SKM-1 (cell line): ENCODE data around the gene ARHGAP25.
"Not testable (repeated sequence)": the region's sequence is repeated elsewhere in the genome, so short reads cannot be mapped to it uniquely, and the experiment has no call there.

ENCODE experiments used
- DNase-seq: peaks from one replicate; lab custom pipeline; 2025; ENCODE audit not compliant: unreplicated experiment; lab: John Stamatoyannopoulos, UW

The ARHGAP25 gene

GRCh38 chr2:68790600-68790999 is 56.0 kb downstream of the ARHGAP25 start:
- DNase-seq, result no peak

GRCh38 chr2:68791914-68792313 is 57.3 kb downstream of the ARHGAP25 start:
- DNase-seq, result no peak

GRCh38 chr2:68792751-68793150 is 58.1 kb downstream of the ARHGAP25 start:
- DNase-seq, result no peak

GRCh38 chr2:68796295-68796905 is 61.8 kb downstream of the ARHGAP25 start:
- peak; percentile 29 for DNase-seq

GRCh38 chr2:68798569-68798968 is 64.0 kb downstream of the ARHGAP25 start:
- DNase-seq, result no peak

- no peak for DNase-seq
Measured at GRCh38 chr2:68799140-68800026, 64.8 kb downstream of the ARHGAP25 start.

GRCh38 chr2:68800027-68800401 is 65.4 kb downstream of the ARHGAP25 start:
- no peak for DNase-seq

GRCh38 chr2:68800517-68800916 is 65.9 kb downstream of the ARHGAP25 start:
- no peak for DNase-seq

GRCh38 chr2:68802161-68802560 is 67.5 kb downstream of the ARHGAP25 start:
- DNase-seq, result not testable (repeated sequence)

GRCh38 chr2:68805025-68805424 is 70.4 kb downstream of the ARHGAP25 start:
- DNase-seq, result no peak

- DNase-seq, result no peak
Measured at GRCh38 chr2:68806511-68807109, 72.0 kb downstream of the ARHGAP25 start.

GRCh38 chr2:68807821-68808266 is 73.2 kb downstream of the ARHGAP25 start:
- DNase-seq, result no peak

- DNase-seq, result no peak
Measured at GRCh38 chr2:68809324-68810240, 75.0 kb downstream of the ARHGAP25 start.

GRCh38 chr2:68811364-68811763 is 76.8 kb downstream of the ARHGAP25 start:
- DNase-seq, result no peak

GRCh38 chr2:68812251-68812650 is 77.6 kb downstream of the ARHGAP25 start:
- DNase-seq, result no peak

- no peak for DNase-seq
Measured at GRCh38 chr2:68813596-68813995, 79.0 kb downstream of the ARHGAP25 start.

GRCh38 chr2:68817306-68817705 is 82.7 kb downstream of the ARHGAP25 start:
- no peak for DNase-seq

GRCh38 chr2:68819556-68819955 is 84.9 kb downstream of the ARHGAP25 start:
- DNase-seq, result no peak

- DNase-seq, result no peak
Measured at GRCh38 chr2:68822207-68822872, 87.7 kb downstream of the ARHGAP25 start.

GRCh38 chr2:68824831-68825230 is 90.2 kb downstream of the ARHGAP25 start:
- DNase-seq, result no peak
